SK-N-MC (cell line): ENCODE results near the gene DMRT1.

Experiments
- EZH2 ChIP-seq: fragments of 200-600 bp; sonication (generic); IDR thresholded peaks from one replicate; pipeline ENCODE4 v1.6.1; 2017; ENCODE audit warnings: antibody characterized with exemption
- FOXP2 ChIP-seq: optimal IDR thresholded peaks from 2 replicates; pipeline ENCODE3; 2011; ENCODE audit warnings: mild to moderate bottlenecking, moderate library complexity; ENCODE audit not compliant: insufficient read depth; ENCODE audit errors: extremely low read length, control extremely low read depth
- POLR2AphosphoS5 ChIP-seq: IDR thresholded peaks from 2 replicates; pipeline ENCODE4 v1.6.1; 2012; ENCODE audit warnings: mild to moderate bottlenecking, low read depth, low read length, borderline replicate concordance

- TF ChIP-seq POLR2AphosphoS5 (no peak), EZH2 (no peak), FOXP2 (no peak)
These were observed 125.4 kb downstream of the DMRT1 start for GRCh38 chr9:966870-967269.
